ENCODE data around the gene EXOSC3.

DNA sequence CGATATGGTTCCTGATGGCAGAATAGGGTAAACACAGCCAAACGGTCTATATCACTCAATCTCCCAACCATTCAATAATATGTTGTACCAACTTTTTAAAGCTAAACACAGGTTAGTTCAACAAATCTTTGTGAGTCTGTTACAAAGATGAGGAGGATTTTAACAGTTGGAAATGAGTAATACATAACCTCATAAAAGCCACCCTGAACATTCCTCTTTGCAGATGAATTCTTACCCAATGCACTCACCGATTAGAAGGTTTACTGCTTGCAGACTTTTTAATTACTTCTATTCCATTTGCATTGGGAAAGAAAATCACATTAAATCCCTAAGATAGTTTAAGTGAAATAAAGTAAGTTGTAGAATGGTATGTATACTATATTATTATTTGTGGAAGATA lies 54.6 kb downstream of the EXOSC3 start:
- TF ChIP-seq, protein P1, sequence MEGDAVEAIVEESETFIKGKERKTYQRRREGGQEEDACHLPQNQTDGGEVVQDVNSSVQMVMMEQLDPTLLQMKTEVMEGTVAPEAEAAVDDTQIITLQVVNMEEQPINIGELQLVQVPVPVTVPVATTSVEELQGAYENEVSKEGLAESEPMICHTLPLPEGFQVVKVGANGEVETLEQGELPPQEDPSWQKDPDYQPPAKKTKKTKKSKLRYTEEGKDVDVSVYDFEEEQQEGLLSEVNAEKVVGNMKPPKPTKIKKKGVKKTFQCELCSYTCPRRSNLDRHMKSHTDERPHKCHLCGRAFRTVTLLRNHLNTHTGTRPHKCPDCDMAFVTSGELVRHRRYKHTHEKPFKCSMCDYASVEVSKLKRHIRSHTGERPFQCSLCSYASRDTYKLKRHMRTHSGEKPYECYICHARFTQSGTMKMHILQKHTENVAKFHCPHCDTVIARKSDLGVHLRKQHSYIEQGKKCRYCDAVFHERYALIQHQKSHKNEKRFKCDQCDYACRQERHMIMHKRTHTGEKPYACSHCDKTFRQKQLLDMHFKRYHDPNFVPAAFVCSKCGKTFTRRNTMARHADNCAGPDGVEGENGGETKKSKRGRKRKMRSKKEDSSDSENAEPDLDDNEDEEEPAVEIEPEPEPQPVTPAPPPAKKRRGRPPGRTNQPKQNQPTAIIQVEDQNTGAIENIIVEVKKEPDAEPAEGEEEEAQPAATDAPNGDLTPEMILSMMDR (conservative IDR thresholded peaks at IDR 0.05; ENCODE audit: low read length), result no peak
- no peak for TF ChIP-seq EZH2phosphoT487 (IDR thresholded peaks at IDR 0.05; ENCODE audit: borderline replicate concordance, low read depth, low read length)

Data from OCI-LY7 (cell line).